K562 treated with DMSO at 1 percent for 4 hours (cell line): Measurements from ENCODE around the gene CHCHD10. TPM values are rescaled to one million over a fixed set of nuclear protein-coding genes. Genes with fewer than 3 reads are reported as not detected.

Experiments used
- total RNA-seq: library from RNA; unstranded; fragments of 300-600 nt; gene quantifications from 2 replicates; pipeline ENCODE4 v1.2.3, GENCODE V29; 2022; ENCODE audit not compliant: insufficient read depth

The CHCHD10 gene
- 152 and 165 TPM in 2 replicates for total RNA-seq

GRCh38 chr22:23767673-23768548 is at the start of gene CHCHD10:
CHCHD10 (minus strand) TSS chr22:23767972; CDS start chr22:23767874, 98 bp downstream.

GRCh38 chr22:23786752-23787599 is 19.2 kb upstream of the CHCHD10 start, which contains the start of gene SMARCB1:
SMARCB1 (plus strand) TSS chr22:23786966; CDS start chr22:23787170, 204 bp downstream.

GRCh38 chr22:23772649-23773473 is 5.1 kb upstream of the CHCHD10 start, which contains the start of gene MMP11:
MMP11 (plus strand) TSS chr22:23772849; CDS start chr22:23772871, 22 bp downstream.

GRCh38 chr22:23762842-23763578 is 4.8 kb downstream of the CHCHD10 start, which contains the start of gene C22orf15:
C22orf15 (plus strand) TSS chr22:23762990; CDS start chr22:23763307, 317 bp downstream.

GRCh38 chr22:23754220-23754919 is 13.4 kb downstream of the CHCHD10 start, which contains the start of gene VPREB3:
VPREB3 (minus strand) TSS chr22:23754425; CDS start chr22:23754363, 62 bp downstream.

GRCh38 chr22:23750714-23751440 is 16.9 kb downstream of the CHCHD10 start, which contains the start of gene ZNF70:
ZNF70 (minus strand) TSS chr22:23751112; CDS start chr22:23745140, 5,972 bp downstream.

Other genes starting within 250 kb of the CHCHD10 start
- gene IGLL1, start 187.7 kb downstream of the CHCHD10 start, total RNA-seq = not detected in 2 replicates
- gene DRICH1, start 135.7 kb downstream of the CHCHD10 start, total RNA-seq = not detected in 2 replicates
- gene RGL4, start 77.0 kb downstream of the CHCHD10 start, total RNA-seq = 0.24 TPM in 1 of 2 replicates, not detected in the other
- 0.64 and 1.1 TPM in 2 replicates for gene ZNF70, start 16.9 kb downstream of the CHCHD10 start, total RNA-seq
- gene VPREB3, start 13.5 kb downstream of the CHCHD10 start, total RNA-seq = not detected in 2 replicates
- gene C22orf15, start 5.0 kb downstream of the CHCHD10 start, total RNA-seq = not detected in 2 replicates
- 1.0 TPM in 1 of 2 replicates, not detected in the other for gene MMP11, start 4.9 kb upstream of the CHCHD10 start, total RNA-seq
- 88.8 and 96.2 TPM in 2 replicates for gene SMARCB1, start 19.0 kb upstream of the CHCHD10 start, total RNA-seq
- gene DERL3, start 71.0 kb upstream of the CHCHD10 start, total RNA-seq = 5.4 and 5.5 TPM in 2 replicates
- 4.0 and 5.6 TPM in 2 replicates for gene SLC2A11, start 89.9 kb upstream of the CHCHD10 start, total RNA-seq
- gene MIF, start 126.4 kb upstream of the CHCHD10 start, total RNA-seq = 381 and 435 TPM in 2 replicates
- gene GSTT2B, start 193.2 kb upstream of the CHCHD10 start, total RNA-seq = not detected in 2 replicates
- gene DDTL, start 198.9 kb upstream of the CHCHD10 start, total RNA-seq = 2.7 TPM in 1 of 2 replicates, not detected in the other
- 96.8 and 105 TPM in 2 replicates for gene DDT, start 206.5 kb upstream of the CHCHD10 start, total RNA-seq
- not detected in 2 replicates for gene GSTT2, start 212.2 kb upstream of the CHCHD10 start, total RNA-seq
- not detected in 2 replicates for gene GSTT4, start 237.5 kb upstream of the CHCHD10 start, total RNA-seq
- gene CABIN1, start 243.3 kb upstream of the CHCHD10 start, total RNA-seq = 28.4 and 40.6 TPM in 2 replicates